ENCODE results near the gene MPG.
"Not testable (repeated sequence)": the region's sequence is repeated elsewhere in the genome, so short reads cannot be mapped to it uniquely, and the experiment has no call there.

The MPG gene

GRCh38 chr16:119295-119694 is 41.3 kb downstream of the MPG start:
- DNase-seq, result no peak

- DNase-seq, result no peak
Observed at GRCh38 chr16:119835-120491, 41.9 kb downstream of the MPG start.

DNA sequence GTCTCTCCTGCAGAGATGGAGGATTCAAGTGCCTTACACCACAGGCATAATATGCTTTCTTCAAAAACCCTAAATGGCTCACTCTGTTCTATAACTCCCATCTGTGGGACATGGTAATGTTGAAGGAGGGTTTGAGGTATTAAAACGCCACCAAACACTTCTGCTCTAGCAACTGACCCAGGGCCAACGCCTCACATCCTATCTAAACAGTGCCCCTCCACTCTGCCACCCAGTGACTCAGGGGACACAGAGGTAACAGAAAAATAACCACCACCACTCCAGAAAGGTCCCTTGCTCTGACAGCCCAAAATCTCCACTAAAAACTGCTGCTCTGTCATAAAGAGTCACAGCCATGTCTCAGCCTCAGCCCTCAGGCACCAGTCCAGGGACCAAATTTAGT is 42.7 kb downstream of the MPG start:
- no peak for DNase-seq

- DNase-seq, result no peak
Observed at GRCh38 chr16:122361-122760, 44.3 kb downstream of the MPG start.

GRCh38 chr16:123558-124350 is 45.7 kb downstream of the MPG start:
- DNase-seq, result not testable (repeated sequence)

DNA sequence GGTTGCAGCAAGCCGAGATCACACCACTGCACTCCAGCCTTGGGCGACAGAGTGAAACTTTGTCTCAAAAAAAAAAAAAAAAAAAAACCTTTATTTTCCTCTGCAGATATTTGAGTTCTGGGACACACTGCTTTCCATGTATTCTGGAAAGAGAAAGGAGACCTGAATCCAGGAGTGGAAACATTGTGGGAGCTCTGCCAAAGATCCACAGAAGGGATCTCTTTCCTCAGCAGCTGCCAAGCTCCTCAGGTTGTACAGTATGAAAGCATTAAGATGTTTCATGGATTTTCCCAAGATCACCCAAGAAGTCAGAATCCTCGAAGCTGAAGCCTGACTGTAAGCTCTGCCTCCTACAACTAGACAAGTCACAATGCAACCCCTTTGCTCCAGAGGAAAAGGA is 47.0 kb downstream of the MPG start:
- DNase-seq, result no peak

- DNase-seq, result no peak
Observed at GRCh38 chr16:129075-129474, 51.0 kb downstream of the MPG start.

- DNase-seq, result no peak
Observed at GRCh38 chr16:130533-131173, 52.6 kb downstream of the MPG start.

- DNase-seq, result no peak
Observed at GRCh38 chr16:132120-132519, 54.1 kb downstream of the MPG start.

GRCh38 chr16:133716-134115 is 55.7 kb downstream of the MPG start:
- DNase-seq, result no peak
